HEK293 (cell line): ENCODE data around the gene SRGN.

ENCODE experiments used
- REPIN1 ChIP-seq: fragments of 450-650 bp; formaldehyde crosslinking; IDR thresholded peaks from 2 replicates; pipeline ENCODE4 v1.5.1; 2017; ENCODE audit warnings: missing biosample characterization, missing genetic modification characterization, low read depth
- SP2 ChIP-seq: fragments of 450-650 bp; formaldehyde crosslinking; IDR thresholded peaks from 2 replicates; pipeline ENCODE4 v1.5.1; 2016; ENCODE audit warnings: missing biosample characterization, missing genetic modification characterization
- YY1 ChIP-seq: fragments of 450-650 bp; formaldehyde crosslinking; IDR thresholded peaks from 2 replicates; pipeline ENCODE4 v1.5.1; 2018; ENCODE audit warnings: missing biosample characterization, missing genetic modification characterization
- ZBTB21 ChIP-seq: fragments of 450-650 bp; formaldehyde crosslinking; IDR thresholded peaks from 2 replicates; pipeline ENCODE4 v1.5.1; 2017; ENCODE audit warnings: missing biosample characterization, missing genetic modification characterization
- ZFP37 ChIP-seq: fragments of 450-650 bp; formaldehyde crosslinking; IDR thresholded peaks from 2 replicates; pipeline ENCODE4 v1.5.1; 2016; ENCODE audit warnings: missing biosample characterization, missing genetic modification characterization
- ZFP41 ChIP-seq: fragments of 450-650 bp; formaldehyde crosslinking; IDR thresholded peaks from 2 replicates; pipeline ENCODE4 v1.5.1; 2016; ENCODE audit warnings: missing biosample characterization, missing genetic modification characterization, borderline replicate concordance
- ZNF248 ChIP-seq: fragments of 450-650 bp; formaldehyde crosslinking; IDR thresholded peaks from 2 replicates; pipeline ENCODE4 v1.5.1; 2017; ENCODE audit warnings: missing biosample characterization, missing genetic modification characterization
- ZNF324 ChIP-seq: fragments of 450-650 bp; formaldehyde crosslinking; IDR thresholded peaks from 2 replicates; pipeline ENCODE4 v1.5.1; 2016; ENCODE audit warnings: missing biosample characterization, missing genetic modification characterization
- ZNF394 ChIP-seq: fragments of 450-650 bp; formaldehyde crosslinking; IDR thresholded peaks from 2 replicates; pipeline ENCODE4 v1.5.1; 2016; ENCODE audit warnings: missing biosample characterization, missing genetic modification characterization, mild to moderate bottlenecking, moderate library complexity, borderline replicate concordance
- ZNF426 ChIP-seq: fragments of 450-650 bp; formaldehyde crosslinking; IDR thresholded peaks from 2 replicates; pipeline ENCODE4 v1.5.1; 2017; ENCODE audit warnings: missing biosample characterization, missing genetic modification characterization, mild to moderate bottlenecking, inconsistent platforms, moderate library complexity
- ZNF548 ChIP-seq: fragments of 450-650 bp; formaldehyde crosslinking; IDR thresholded peaks from 2 replicates; pipeline ENCODE4 v1.5.1; 2016; ENCODE audit warnings: missing biosample characterization, missing genetic modification characterization
- ZNF555 ChIP-seq: fragments of 450-650 bp; formaldehyde crosslinking; conservative IDR thresholded peaks from 2 replicates; pipeline ENCODE4 v1.5.1; 2017; ENCODE audit warnings: missing biosample characterization, mild to moderate bottlenecking, missing genetic modification characterization, inconsistent platforms
- ZNF560 ChIP-seq: fragments of 450-650 bp; formaldehyde crosslinking; IDR thresholded peaks from 2 replicates; pipeline ENCODE4 v1.5.1; 2017; ENCODE audit warnings: missing biosample characterization, missing genetic modification characterization, borderline replicate concordance
- ZNF654 ChIP-seq: fragments of 450-650 bp; formaldehyde crosslinking; IDR thresholded peaks from 2 replicates; pipeline ENCODE4 v1.5.1; 2016; ENCODE audit warnings: low read depth, missing biosample characterization, missing genetic modification characterization
- ZNF660 ChIP-seq: fragments of 450-650 bp; IDR thresholded peaks from 2 replicates; pipeline ENCODE4 v1.5.1; 2018; ENCODE audit warnings: missing biosample characterization, mild to moderate bottlenecking, missing genetic modification characterization
- ZNF664 ChIP-seq: fragments of 450-650 bp; formaldehyde crosslinking; IDR thresholded peaks from 2 replicates; pipeline ENCODE4 v1.5.1; 2016; ENCODE audit warnings: missing biosample characterization, missing genetic modification characterization
- ZSCAN16 ChIP-seq: fragments of 450-650 bp; formaldehyde crosslinking; IDR thresholded peaks from 2 replicates; pipeline ENCODE4 v1.5.1; 2016; ENCODE audit warnings: missing biosample characterization, missing genetic modification characterization
- ZSCAN23 ChIP-seq: fragments of 450-650 bp; formaldehyde crosslinking; IDR thresholded peaks from 2 replicates; pipeline ENCODE4 v1.5.1; 2016; ENCODE audit warnings: missing biosample characterization, missing genetic modification characterization
- TF ChIP-seq, protein P1 (sequence below): fragments of 450-650 bp; formaldehyde crosslinking; IDR thresholded peaks from 2 replicates; pipeline ENCODE4 v1.5.1; 2016; ENCODE audit warnings: missing biosample characterization, missing genetic modification characterization
- TF ChIP-seq, protein P2 (sequence below): fragments of 450-650 bp; formaldehyde crosslinking; conservative IDR thresholded peaks from 2 replicates; pipeline ENCODE4 v1.5.1; 2016; ENCODE audit warnings: low read depth, missing biosample characterization, missing genetic modification characterization
- TF ChIP-seq, protein P3 (sequence below): fragments of 450-650 bp; formaldehyde crosslinking; IDR thresholded peaks from 2 replicates; pipeline ENCODE4 v1.5.1; 2017; ENCODE audit warnings: missing biosample characterization, missing genetic modification characterization
- TF ChIP-seq, protein P4 (sequence below): fragments of 450-650 bp; formaldehyde crosslinking; IDR thresholded peaks from 2 replicates; pipeline ENCODE4 v1.5.1; 2016; ENCODE audit warnings: missing biosample characterization, missing genetic modification characterization
- TF ChIP-seq, protein P5 (sequence below): sonication (generic); formaldehyde crosslinking; IDR thresholded peaks from 2 replicates; pipeline ENCODE4 v1.8.1; 2022; ENCODE audit warnings: mild to moderate bottlenecking, moderate library complexity, missing genetic modification reagents

SRGN gene

DNA sequence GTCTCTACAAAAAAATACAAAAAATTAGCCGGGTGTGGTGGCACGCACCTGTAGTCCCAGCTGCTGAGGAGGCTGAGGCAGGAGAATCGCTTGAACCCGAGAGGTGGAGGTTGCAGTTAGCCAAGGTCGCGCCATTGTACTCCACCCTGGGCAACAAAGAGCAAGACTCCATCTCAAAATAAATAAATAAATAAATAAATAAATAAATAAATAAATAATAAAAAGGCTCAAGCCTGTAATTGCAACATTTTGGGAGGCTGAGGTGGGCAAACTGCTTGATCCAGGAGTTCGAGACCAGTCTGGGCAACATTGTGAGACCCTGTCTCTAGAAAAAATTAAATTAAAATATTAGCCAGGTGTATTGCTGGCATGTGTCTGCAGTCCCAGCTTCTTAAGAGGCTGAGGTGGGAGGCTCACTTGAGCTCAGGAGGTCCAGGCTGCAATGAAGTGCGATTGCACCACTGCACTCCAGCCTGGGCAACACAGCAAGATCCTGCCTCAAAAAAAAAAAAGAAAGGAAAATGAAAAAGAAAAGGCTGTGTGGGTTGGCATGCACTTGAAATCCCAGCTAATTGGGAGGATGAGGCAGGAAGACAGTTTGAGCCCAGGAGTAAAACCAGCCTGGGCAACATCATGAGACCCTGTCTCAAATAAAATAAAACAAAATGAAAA lies 27.6 kb upstream of the SRGN start (continued):
- TF ChIP-seq, protein P1, sequence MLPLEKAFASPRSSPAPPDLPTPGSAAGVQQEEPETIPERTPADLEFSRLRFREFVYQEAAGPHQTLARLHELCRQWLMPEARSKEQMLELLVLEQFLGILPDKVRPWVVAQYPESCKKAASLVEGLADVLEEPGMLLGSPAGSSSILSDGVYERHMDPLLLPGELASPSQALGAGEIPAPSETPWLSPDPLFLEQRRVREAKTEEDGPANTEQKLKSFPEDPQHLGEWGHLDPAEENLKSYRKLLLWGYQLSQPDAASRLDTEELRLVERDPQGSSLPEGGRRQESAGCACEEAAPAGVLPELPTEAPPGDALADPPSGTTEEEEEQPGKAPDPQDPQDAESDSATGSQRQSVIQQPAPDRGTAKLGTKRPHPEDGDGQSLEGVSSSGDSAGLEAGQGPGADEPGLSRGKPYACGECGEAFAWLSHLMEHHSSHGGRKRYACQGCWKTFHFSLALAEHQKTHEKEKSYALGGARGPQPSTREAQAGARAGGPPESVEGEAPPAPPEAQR (tag by site-specific recombination), result no peak
- no peak for TF ChIP-seq ZFP41 (tag by site-specific recombination)
- no peak for TF ChIP-seq ZNF664
- TF ChIP-seq SP2 (tag by site-specific recombination), result no peak
- TF ChIP-seq, protein P2, sequence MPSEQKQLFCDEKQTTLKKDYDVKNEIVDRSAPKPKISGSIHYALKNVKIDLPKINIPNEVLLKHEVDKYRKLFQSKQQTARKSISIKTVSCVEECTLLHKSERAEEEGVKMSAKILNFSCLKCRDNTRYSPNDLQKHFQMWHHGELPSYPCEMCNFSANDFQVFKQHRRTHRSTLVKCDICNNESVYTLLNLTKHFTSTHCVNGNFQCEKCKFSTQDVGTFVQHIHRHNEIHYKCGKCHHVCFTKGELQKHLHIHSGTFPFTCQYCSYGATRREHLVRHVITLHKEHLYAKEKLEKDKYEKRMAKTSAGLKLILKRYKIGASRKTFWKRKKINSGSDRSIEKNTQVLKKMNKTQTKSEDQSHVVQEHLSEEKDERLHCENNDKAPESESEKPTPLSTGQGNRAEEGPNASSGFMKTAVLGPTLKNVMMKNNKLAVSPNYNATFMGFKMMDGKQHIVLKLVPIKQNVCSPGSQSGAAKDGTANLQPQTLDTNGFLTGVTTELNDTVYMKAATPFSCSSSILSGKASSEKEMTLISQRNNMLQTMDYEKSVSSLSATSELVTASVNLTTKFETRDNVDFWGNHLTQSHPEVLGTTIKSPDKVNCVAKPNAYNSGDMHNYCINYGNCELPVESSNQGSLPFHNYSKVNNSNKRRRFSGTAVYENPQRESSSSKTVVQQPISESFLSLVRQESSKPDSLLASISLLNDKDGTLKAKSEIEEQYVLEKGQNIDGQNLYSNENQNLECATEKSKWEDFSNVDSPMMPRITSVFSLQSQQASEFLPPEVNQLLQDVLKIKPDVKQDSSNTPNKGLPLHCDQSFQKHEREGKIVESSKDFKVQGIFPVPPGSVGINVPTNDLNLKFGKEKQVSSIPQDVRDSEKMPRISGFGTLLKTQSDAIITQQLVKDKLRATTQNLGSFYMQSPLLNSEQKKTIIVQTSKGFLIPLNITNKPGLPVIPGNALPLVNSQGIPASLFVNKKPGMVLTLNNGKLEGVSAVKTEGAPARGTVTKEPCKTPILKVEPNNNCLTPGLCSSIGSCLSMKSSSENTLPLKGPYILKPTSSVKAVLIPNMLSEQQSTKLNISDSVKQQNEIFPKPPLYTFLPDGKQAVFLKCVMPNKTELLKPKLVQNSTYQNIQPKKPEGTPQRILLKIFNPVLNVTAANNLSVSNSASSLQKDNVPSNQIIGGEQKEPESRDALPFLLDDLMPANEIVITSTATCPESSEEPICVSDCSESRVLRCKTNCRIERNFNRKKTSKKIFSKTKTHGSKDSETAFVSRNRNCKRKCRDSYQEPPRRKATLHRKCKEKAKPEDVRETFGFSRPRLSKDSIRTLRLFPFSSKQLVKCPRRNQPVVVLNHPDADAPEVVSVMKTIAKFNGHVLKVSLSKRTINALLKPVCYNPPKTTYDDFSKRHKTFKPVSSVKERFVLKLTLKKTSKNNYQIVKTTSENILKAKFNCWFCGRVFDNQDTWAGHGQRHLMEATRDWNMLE (tag by site-specific recombination), result peak; percentile 68; the same call in 1 of the 2 replicates
- TF ChIP-seq ZNF560 (tag by site-specific recombination), result 0 out of 2 replicates have a peak, but pooled peaks have one; percentile 16
- no peak for TF ChIP-seq ZSCAN16 (tag by site-specific recombination)
- no peak for TF ChIP-seq REPIN1 (tag by site-specific recombination)
- peak; percentile 83 for TF ChIP-seq ZNF394
- no peak for TF ChIP-seq ZNF248 (tag by site-specific recombination)
- peak; percentile 61 for TF ChIP-seq ZNF426 (tag by site-specific recombination)
- TF ChIP-seq, protein P3, sequence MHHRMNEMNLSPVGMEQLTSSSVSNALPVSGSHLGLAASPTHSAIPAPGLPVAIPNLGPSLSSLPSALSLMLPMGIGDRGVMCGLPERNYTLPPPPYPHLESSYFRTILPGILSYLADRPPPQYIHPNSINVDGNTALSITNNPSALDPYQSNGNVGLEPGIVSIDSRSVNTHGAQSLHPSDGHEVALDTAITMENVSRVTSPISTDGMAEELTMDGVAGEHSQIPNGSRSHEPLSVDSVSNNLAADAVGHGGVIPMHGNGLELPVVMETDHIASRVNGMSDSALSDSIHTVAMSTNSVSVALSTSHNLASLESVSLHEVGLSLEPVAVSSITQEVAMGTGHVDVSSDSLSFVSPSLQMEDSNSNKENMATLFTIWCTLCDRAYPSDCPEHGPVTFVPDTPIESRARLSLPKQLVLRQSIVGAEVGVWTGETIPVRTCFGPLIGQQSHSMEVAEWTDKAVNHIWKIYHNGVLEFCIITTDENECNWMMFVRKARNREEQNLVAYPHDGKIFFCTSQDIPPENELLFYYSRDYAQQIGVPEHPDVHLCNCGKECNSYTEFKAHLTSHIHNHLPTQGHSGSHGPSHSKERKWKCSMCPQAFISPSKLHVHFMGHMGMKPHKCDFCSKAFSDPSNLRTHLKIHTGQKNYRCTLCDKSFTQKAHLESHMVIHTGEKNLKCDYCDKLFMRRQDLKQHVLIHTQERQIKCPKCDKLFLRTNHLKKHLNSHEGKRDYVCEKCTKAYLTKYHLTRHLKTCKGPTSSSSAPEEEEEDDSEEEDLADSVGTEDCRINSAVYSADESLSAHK, result no peak
- no peak for TF ChIP-seq ZSCAN23 (tag by site-specific recombination)
- peak; percentile 32; the same call in 1 of the 2 replicates for TF ChIP-seq ZNF555 (tag by site-specific recombination)
- no peak for TF ChIP-seq ZBTB21 (tag by site-specific recombination)
- no peak for TF ChIP-seq ZNF324 (tag by site-specific recombination)
- TF ChIP-seq ZNF654, result 0 out of 2 replicates have a peak, but pooled peaks have one; percentile 5
- no peak for TF ChIP-seq YY1
- TF ChIP-seq ZNF660 (tag by site-specific recombination), result no peak
- no peak for TF ChIP-seq ZNF548
- TF ChIP-seq, protein P4, sequence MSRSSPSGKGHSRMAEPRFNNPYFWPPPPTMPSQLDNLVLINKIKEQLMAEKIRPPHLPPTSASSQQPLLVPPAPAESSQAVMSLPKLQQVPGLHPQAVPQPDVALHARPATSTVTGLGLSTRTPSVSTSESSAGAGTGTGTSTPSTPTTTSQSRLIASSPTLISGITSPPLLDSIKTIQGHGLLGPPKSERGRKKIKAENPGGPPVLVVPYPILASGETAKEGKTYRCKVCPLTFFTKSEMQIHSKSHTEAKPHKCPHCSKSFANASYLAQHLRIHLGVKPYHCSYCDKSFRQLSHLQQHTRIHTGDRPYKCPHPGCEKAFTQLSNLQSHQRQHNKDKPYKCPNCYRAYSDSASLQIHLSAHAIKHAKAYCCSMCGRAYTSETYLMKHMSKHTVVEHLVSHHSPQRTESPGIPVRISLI, result no peak
- TF ChIP-seq ZFP37 (tag by site-specific recombination), result no peak
- TF ChIP-seq, protein P5, sequence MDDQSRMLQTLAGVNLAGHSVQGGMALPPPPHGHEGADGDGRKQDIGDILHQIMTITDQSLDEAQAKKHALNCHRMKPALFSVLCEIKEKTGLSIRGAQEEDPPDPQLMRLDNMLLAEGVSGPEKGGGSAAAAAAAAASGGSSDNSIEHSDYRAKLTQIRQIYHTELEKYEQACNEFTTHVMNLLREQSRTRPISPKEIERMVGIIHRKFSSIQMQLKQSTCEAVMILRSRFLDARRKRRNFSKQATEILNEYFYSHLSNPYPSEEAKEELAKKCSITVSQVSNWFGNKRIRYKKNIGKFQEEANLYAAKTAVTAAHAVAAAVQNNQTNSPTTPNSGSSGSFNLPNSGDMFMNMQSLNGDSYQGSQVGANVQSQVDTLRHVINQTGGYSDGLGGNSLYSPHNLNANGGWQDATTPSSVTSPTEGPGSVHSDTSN (CRISPR knock-in tag), result no peak
